ENCODE results near the gene INPPL1.

The INPPL1 gene

GRCh38 chr11:72233056-72233772 is 8.6 kb downstream of the INPPL1 start:
- Histone ChIP-seq H3K4me1 (ENCODE audit: control insufficient read depth, insufficient read depth, low read length) (peaks cover 8% of the 10 kb centered on the region), H3K4me3 (ENCODE audit: low read length) (no peak overlapping the region), H3K27me3 (ENCODE audit: control insufficient read depth, insufficient read depth, low read length) (no peaks in the 10 kb centered on the region), H3K36me3 (ENCODE audit: control insufficient read depth, insufficient read depth, low read length) (peaks cover 59% of the 10 kb centered on the region), H3K9me3 (ENCODE audit: control insufficient read depth, insufficient read depth, low read length) (no peaks in the 10 kb centered on the region), H3K27ac (ENCODE audit: low read length) (no peak overlapping the region)
- no CpG with 5 or more reads among the region's 13 CpGs for WGBS (ENCODE audit: insufficient coverage, insufficient read length)
- no peak for DNase-seq (ENCODE audit: low read depth, low spot score)

- peaks cover 56% of the 10 kb centered on the region for H3K36me3 ChIP-seq (ENCODE audit: control insufficient read depth, insufficient read depth, low read length)
- no peaks in the 10 kb centered on the region; the same call in 1 of the 2 replicates for H3K27me3 ChIP-seq (ENCODE audit: control insufficient read depth, insufficient read depth, low read length)
- peaks cover 12% of the 10 kb centered on the region for H3K4me1 ChIP-seq (ENCODE audit: control insufficient read depth, insufficient read depth, low read length)
- no peak overlapping the region for H3K4me3 ChIP-seq (ENCODE audit: low read length)
- H3K9me3 ChIP-seq (ENCODE audit: control insufficient read depth, insufficient read depth, low read length) = no peaks in the 10 kb centered on the region
- WGBS (ENCODE audit: insufficient coverage, insufficient read length) = no CpG with 5 or more reads among the region's 8 CpGs
- no peak for DNase-seq (ENCODE audit: low read depth, low spot score)
- no peak overlapping the region for H3K27ac ChIP-seq (ENCODE audit: low read length)
These were observed 9.4 kb downstream of the INPPL1 start for GRCh38 chr11:72233773-72234513.

GRCh38 chr11:72234514-72234830 is 9.9 kb downstream of the INPPL1 start:
- H3K9me3 ChIP-seq (ENCODE audit: control insufficient read depth, insufficient read depth, low read length) = no peaks in the 10 kb centered on the region
- no CpG with 5 or more reads among the region's 3 CpGs for whole genome bisulfite sequencing (ENCODE audit: insufficient coverage, insufficient read length)
- H3K4me3 ChIP-seq (ENCODE audit: low read length) = no peak overlapping the region
- DNase-seq (ENCODE audit: low read depth, low spot score) = no peak
- no peak overlapping the region for H3K27ac ChIP-seq (ENCODE audit: low read length)
- H3K4me1 ChIP-seq (ENCODE audit: control insufficient read depth, insufficient read depth, low read length) = peaks cover 12% of the 10 kb centered on the region
- peaks cover 51% of the 10 kb centered on the region for H3K36me3 ChIP-seq (ENCODE audit: control insufficient read depth, insufficient read depth, low read length)
- H3K27me3 ChIP-seq (ENCODE audit: control insufficient read depth, insufficient read depth, low read length) = peaks cover 3% of the 10 kb centered on the region; the same call in 1 of the 2 replicates

GRCh38 chr11:72234920-72235319 is 10.4 kb downstream of the INPPL1 start:
- no peak for DNase-seq (ENCODE audit: low read depth, low spot score)
- H3K9me3 ChIP-seq (ENCODE audit: control insufficient read depth, insufficient read depth, low read length) = no peaks in the 10 kb centered on the region
- no peak overlapping the region for H3K4me3 ChIP-seq (ENCODE audit: low read length)
- H3K27me3 ChIP-seq (ENCODE audit: control insufficient read depth, insufficient read depth, low read length) = peaks cover 4% of the 10 kb centered on the region; the same call in 1 of the 2 replicates
- H3K36me3 ChIP-seq (ENCODE audit: control insufficient read depth, insufficient read depth, low read length) = peaks cover 46% of the 10 kb centered on the region
- no peak overlapping the region for H3K27ac ChIP-seq (ENCODE audit: low read length)
- no CpG with 5 or more reads among the region's 4 CpGs for WGBS (ENCODE audit: insufficient coverage, insufficient read length)
- peaks cover 12% of the 10 kb centered on the region for H3K4me1 ChIP-seq (ENCODE audit: control insufficient read depth, insufficient read depth, low read length)

- no peaks in the 10 kb centered on the region for H3K9me3 ChIP-seq (ENCODE audit: control insufficient read depth, insufficient read depth, low read length)
- H3K4me1 ChIP-seq (ENCODE audit: control insufficient read depth, insufficient read depth, low read length) = peaks cover 14% of the 10 kb centered on the region
- no peak overlapping the region for H3K4me3 ChIP-seq (ENCODE audit: low read length)
- no peak for DNase-seq (ENCODE audit: low read depth, low spot score)
- peaks cover 10% of the 10 kb centered on the region for H3K27me3 ChIP-seq (ENCODE audit: control insufficient read depth, insufficient read depth, low read length)
- WGBS (ENCODE audit: insufficient coverage, insufficient read length) = no CpG with 5 or more reads among the region's 17 CpGs
- H3K27ac ChIP-seq (ENCODE audit: low read length) = no peak overlapping the region
- H3K36me3 ChIP-seq (ENCODE audit: control insufficient read depth, insufficient read depth, low read length) = peaks cover 41% of the 10 kb centered on the region
These were observed 10.9 kb downstream of the INPPL1 start for GRCh38 chr11:72235351-72236057.

GRCh38 chr11:72236083-72236697 is 11.6 kb downstream of the INPPL1 start:
- H3K9me3 ChIP-seq (ENCODE audit: control insufficient read depth, insufficient read depth, low read length) = no peaks in the 10 kb centered on the region
- peaks cover 17% of the 10 kb centered on the region for H3K27me3 ChIP-seq (ENCODE audit: control insufficient read depth, insufficient read depth, low read length)
- H3K27ac ChIP-seq (ENCODE audit: low read length) = no peak overlapping the region
- WGBS (ENCODE audit: insufficient coverage, insufficient read length) = no CpG with 5 or more reads among the region's 4 CpGs
- DNase-seq (ENCODE audit: low read depth, low spot score) = no peak
- no peak overlapping the region for H3K4me3 ChIP-seq (ENCODE audit: low read length)
- peaks cover 34% of the 10 kb centered on the region for H3K36me3 ChIP-seq (ENCODE audit: control insufficient read depth, insufficient read depth, low read length)
- H3K4me1 ChIP-seq (ENCODE audit: control insufficient read depth, insufficient read depth, low read length) = peaks cover 17% of the 10 kb centered on the region

- H3K4me3 ChIP-seq (ENCODE audit: low read length) = no peak overlapping the region
- peaks cover 31% of the 10 kb centered on the region for H3K36me3 ChIP-seq (ENCODE audit: control insufficient read depth, insufficient read depth, low read length)
- H3K9me3 ChIP-seq (ENCODE audit: control insufficient read depth, insufficient read depth, low read length) = no peaks in the 10 kb centered on the region
- no CpG with 5 or more reads among the region's 2 CpGs for WGBS (ENCODE audit: insufficient coverage, insufficient read length)
- H3K4me1 ChIP-seq (ENCODE audit: control insufficient read depth, insufficient read depth, low read length) = peaks cover 17% of the 10 kb centered on the region
- DNase-seq (ENCODE audit: low read depth, low spot score) = no peak
- H3K27me3 ChIP-seq (ENCODE audit: control insufficient read depth, insufficient read depth, low read length) = peaks cover 22% of the 10 kb centered on the region
- H3K27ac ChIP-seq (ENCODE audit: low read length) = no peak overlapping the region
These were observed 12.2 kb downstream of the INPPL1 start for GRCh38 chr11:72236774-72237111.

- H3K27ac ChIP-seq (ENCODE audit: low read length) = no peak overlapping the region
These were observed 12.8 kb downstream of the INPPL1 start for GRCh38 chr11:72237112-72237931.

GRCh38 chr11:72238040-72238450 is 13.5 kb downstream of the INPPL1 start:
- Histone ChIP-seq H3K27ac (ENCODE audit: low read length) (no peak overlapping the region), H3K36me3 (ENCODE audit: control insufficient read depth, insufficient read depth, low read length) (peaks cover 22% of the 10 kb centered on the region), H3K27me3 (ENCODE audit: control insufficient read depth, insufficient read depth, low read length) (peaks cover 33% of the 10 kb centered on the region), H3K4me3 (ENCODE audit: low read length) (no peak overlapping the region), H3K9me3 (ENCODE audit: control insufficient read depth, insufficient read depth, low read length) (no peaks in the 10 kb centered on the region), H3K4me1 (ENCODE audit: control insufficient read depth, insufficient read depth, low read length) (peaks cover 17% of the 10 kb centered on the region)
- peak; percentile 87 for DNase-seq (ENCODE audit: low read depth, low spot score)
- no CpG with 5 or more reads among the region's 16 CpGs for WGBS (ENCODE audit: insufficient coverage, insufficient read length)

More at GRCh38 chr11:72237112-72237931, 12.8 kb downstream of the INPPL1 start:
- Histone ChIP-seq H3K9me3 (ENCODE audit: control insufficient read depth, insufficient read depth, low read length) (no peaks in the 10 kb centered on the region), H3K36me3 (ENCODE audit: control insufficient read depth, insufficient read depth, low read length) (peaks cover 28% of the 10 kb centered on the region), H3K27me3 (ENCODE audit: control insufficient read depth, insufficient read depth, low read length) (peaks cover 28% of the 10 kb centered on the region), H3K4me3 (ENCODE audit: low read length) (no peak overlapping the region), H3K4me1 (ENCODE audit: control insufficient read depth, insufficient read depth, low read length) (peaks cover 17% of the 10 kb centered on the region)
- no peak for DNase-seq (ENCODE audit: low read depth, low spot score)
- WGBS (ENCODE audit: insufficient coverage, insufficient read length) = no CpG with 5 or more reads among the region's 22 CpGs

Measured in iPS DF 6.9 (cell line).